ENCODE data around the gene TCF12. TPM values are rescaled to one million over a fixed set of nuclear protein-coding genes. Genes with fewer than 3 reads are reported as not detected.

The TCF12 gene
- total and polyA plus RNA-seq, 2 of the 8 experiments (the other 6 are each of a cell fraction or from before 2014, with no cell fraction given): 85.8 to 101 TPM

DNA sequence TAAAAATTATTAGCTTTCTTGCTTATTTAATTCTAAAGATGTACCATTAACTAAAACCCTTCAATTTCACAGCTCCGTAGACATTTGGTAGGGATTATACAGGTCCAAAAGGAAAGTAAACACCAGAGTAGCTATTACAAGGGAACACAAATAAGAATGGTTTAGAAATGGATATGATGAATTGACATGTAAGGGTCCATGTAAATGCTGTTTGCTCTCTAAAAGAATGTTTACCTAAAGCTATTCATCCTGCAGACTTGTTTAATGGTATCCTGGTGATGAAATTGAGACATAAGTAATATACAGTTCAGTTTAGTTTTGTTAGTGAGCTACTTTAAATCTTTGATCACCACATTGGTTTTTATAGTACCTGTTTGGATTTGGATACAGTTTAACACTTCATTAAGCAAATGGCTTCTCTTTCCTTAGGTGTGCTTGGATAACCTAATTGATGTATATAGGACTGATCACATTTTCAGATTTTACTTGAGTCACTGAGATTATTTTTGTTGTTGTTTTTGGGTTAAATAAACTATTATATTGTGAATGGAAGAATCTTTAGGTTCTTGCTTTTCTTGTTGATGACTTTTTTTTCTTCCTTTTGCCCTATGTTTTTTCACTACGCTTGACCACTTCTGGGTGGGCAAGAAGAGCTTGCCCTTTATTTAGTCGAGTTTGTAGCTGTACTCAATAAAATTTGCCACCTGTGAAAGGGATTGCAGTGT, 115.4 kb downstream of the TCF12 start:
- POLR2A ChIA-PET (ENCODE audit: partially characterized antibody): interaction anchor here (1.0 kb wide), 1 partner anchor 116 kb away, joined by 3 read pairs; the partner anchor contains the start of gene TCF12
- no peak for FAIRE-seq
- no peak overlapping the region for H2BK12ac ChIP-seq (ENCODE audit: low read depth, low read length)
- H3K9me3 ChIP-seq (ENCODE audit: insufficient read depth in 2 of 2, low read depth in 1 of 2, low read length in 1 of 2): no peaks in the 10 kb centered on the region
- WGBS, 2 experiments (ENCODE audit: extremely low coverage in 1 of 2, insufficient coverage in 1 of 2, insufficient read length in 1 of 2, insufficient replicate concordance in 2 of 2, low coverage in 1 of 2, low lambda C conversion rate in 2 of 2, missing lambda C conversion rate in 1 of 2): 78% methylated on average over 3 of the region's 3 CpGs; no CpG with 5 or more reads in 1 of the 2 experiments
- no peak overlapping the region for H3K18ac ChIP-seq (ENCODE audit: extremely low read depth, low read length)
- H4K20me1 ChIP-seq (replicated peaks in 1 of 2; ENCODE audit: control insufficient read depth in 1 of 2, insufficient read depth in 2 of 2, low read length in 2 of 2): peaks cover 4 to 10% of the 10 kb centered on the region in 2 experiments
- H3K56ac ChIP-seq (replicated peaks; ENCODE audit: insufficient read length, low read depth, low read length): no peak overlapping the region
- H3K27me3 ChIP-seq (replicated peaks in 1 of 4; ENCODE audit: control insufficient read depth in 3 of 4, extremely low read depth in 1 of 4, insufficient read depth in 3 of 4, low read length in 3 of 4): no peaks in the 10 kb centered on the region
- no peak overlapping the region for H3K14ac ChIP-seq (ENCODE audit: insufficient read length)
- no peak overlapping the region for H4K91ac ChIP-seq (replicated peaks; ENCODE audit: insufficient read length, low read length)
- H4K8ac ChIP-seq (ENCODE audit: extremely low read depth, insufficient read depth, low read length): no peak overlapping the region
- H2BK120ac ChIP-seq (replicated peaks; ENCODE audit: low read depth, low read length): no peak overlapping the region
- H3K23me2 ChIP-seq (ENCODE audit: low read depth, low read length): no peaks in the 10 kb centered on the region
- H3K36me3 ChIP-seq (ENCODE audit: control insufficient read depth in 2 of 4, insufficient read depth in 4 of 4, low read length in 3 of 4): no peaks in the 10 kb centered on the region
- H3K27ac ChIP-seq (ENCODE audit: low read depth, low read length): no peak overlapping the region
- H3K4me1 ChIP-seq (replicated peaks in 1 of 4; ENCODE audit: control insufficient read depth in 3 of 4, insufficient read depth in 4 of 4, low read length in 3 of 4): peaks cover 0 to 15% (median 8%) of the 10 kb centered on the region in 4 experiments; a peak in 5 of 7 replicates
- no peak overlapping the region for H4K5ac ChIP-seq (ENCODE audit: insufficient read length, low read depth, low read length)
- DNase-seq (ENCODE audit: low read depth in 1 of 2, low spot score in 2 of 2): no peak
- H2BK5ac ChIP-seq (ENCODE audit: low read depth, low read length): no peak overlapping the region
- H3K4me3 ChIP-seq (ENCODE audit: extremely low read depth in 1 of 4, insufficient read depth in 2 of 4, low read depth in 3 of 4, low read length in 4 of 4): no peak overlapping the region
- no peak overlapping the region for H3K4ac ChIP-seq (replicated peaks; ENCODE audit: insufficient read length, low read depth, low read length)
- no peak overlapping the region for H2BK20ac ChIP-seq (ENCODE audit: low read length)
- H2AK5ac ChIP-seq (ENCODE audit: low read depth, low read length): no peak overlapping the region
- H3K4me2 ChIP-seq (ENCODE audit: insufficient read depth in 1 of 2, low read depth in 2 of 2, low read length in 2 of 2): no peak overlapping the region
- no peak overlapping the region for H2AFZ ChIP-seq (ENCODE audit: low read length)
- H3K79me2 ChIP-seq (ENCODE audit: control insufficient read depth in 1 of 2, insufficient read depth in 2 of 2, low read length in 2 of 2): peaks cover 0 to 99% of the 10 kb centered on the region in 2 experiments; a peak in 3 of 4 replicates
- H2BK15ac ChIP-seq (ENCODE audit: low read length): no peak overlapping the region
- H3K9ac ChIP-seq (replicated peaks in 1 of 4; ENCODE audit: extremely low read depth in 1 of 4, low read depth in 3 of 4, low read length in 3 of 4): no peak overlapping the region
- no peak overlapping the region for H3K23ac ChIP-seq (ENCODE audit: insufficient read length)
- CTCF ChIA-PET (ENCODE audit: partially characterized antibody): interaction anchor here (0.8 to 1.4 kb wide), 4 partner anchors 24 to 339 kb away, joined by 3 to 4 read pairs (median 4); no protein-coding TSS in a partner anchor
- peaks cover 3% of the 10 kb centered on the region for H3K79me1 ChIP-seq (ENCODE audit: low read depth, low read length)
- TF ChIP-seq YY1 (IDR thresholded peaks at IDR 0.05; ENCODE audit: low read depth, low read length) (no peak), EZH2 (IDR thresholded peaks at IDR 0.05; ENCODE audit: low read depth, low read length, severe bottlenecking) (no peak), RFX5 (IDR thresholded peaks at IDR 0.05; ENCODE audit: borderline replicate concordance, low read depth, low read length) (no peak), BCL11A (IDR thresholded peaks at IDR 0.05; ENCODE audit: low read depth in 2 of 2, low read length in 2 of 2) (no peak), CHD2 (IDR thresholded peaks at IDR 0.05; ENCODE audit: low read length) (no peak)
- TF ChIP-seq, protein P1, sequence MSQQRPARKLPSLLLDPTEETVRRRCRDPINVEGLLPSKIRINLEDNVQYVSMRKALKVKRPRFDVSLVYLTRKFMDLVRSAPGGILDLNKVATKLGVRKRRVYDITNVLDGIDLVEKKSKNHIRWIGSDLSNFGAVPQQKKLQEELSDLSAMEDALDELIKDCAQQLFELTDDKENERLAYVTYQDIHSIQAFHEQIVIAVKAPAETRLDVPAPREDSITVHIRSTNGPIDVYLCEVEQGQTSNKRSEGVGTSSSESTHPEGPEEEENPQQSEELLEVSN (IDR thresholded peaks at IDR 0.05): no peak
